ENCODE data around the gene WDR90.

DNA sequence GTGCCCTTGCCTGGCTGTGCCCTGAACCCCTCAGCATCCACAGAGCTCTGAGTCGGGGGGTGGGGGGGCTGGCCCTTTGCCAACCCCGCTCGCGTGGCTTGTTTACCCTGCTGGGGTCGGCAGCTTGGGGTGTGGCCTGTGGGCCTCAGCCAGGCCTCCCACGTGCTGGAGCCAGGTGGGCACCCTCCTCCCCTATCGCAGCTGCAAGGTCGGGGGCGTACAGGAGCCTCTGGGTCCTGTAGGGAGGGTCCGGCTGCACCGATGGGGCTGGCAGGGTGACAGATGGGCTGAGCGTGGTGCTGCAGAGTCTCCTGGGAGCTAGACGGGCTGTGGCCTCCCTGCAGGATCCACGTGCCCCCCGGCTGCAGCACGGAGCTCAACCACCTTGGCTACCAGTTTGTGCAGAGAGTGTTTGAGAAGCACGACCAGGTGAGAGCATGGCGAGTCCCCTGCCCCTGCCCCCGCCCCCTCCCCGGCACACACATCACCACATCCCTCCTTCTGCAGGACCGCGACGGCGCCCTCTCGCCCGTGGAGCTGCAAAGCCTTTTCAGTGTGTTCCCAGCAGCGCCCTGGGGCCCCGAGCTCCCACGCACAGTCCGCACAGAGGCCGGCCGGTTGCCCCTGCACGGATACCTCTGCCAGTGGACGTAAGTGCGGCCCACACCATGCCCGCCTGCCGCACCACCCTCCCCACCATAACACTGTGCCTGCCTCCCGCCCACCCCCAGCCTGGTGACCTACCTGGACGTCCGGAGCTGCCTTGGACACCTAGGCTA is 22.4 kb downstream of the WDR90 start:
- TF ChIP-seq POLR2A (IDR thresholded peaks at IDR 0.05) (no peak), CTCF (IDR thresholded peaks at IDR 0.05) (no peak)
